DMS79 (cell line): Measurements from ENCODE around the gene RPL4.
"Not testable (repeated sequence)": the region's sequence is repeated elsewhere in the genome, so short reads cannot be mapped to it uniquely, and the experiment has no call there.

Experiments
- DNase-seq: peaks from one replicate; lab custom pipeline; 2025; lab: John Stamatoyannopoulos, UW

Gene RPL4

DNA sequence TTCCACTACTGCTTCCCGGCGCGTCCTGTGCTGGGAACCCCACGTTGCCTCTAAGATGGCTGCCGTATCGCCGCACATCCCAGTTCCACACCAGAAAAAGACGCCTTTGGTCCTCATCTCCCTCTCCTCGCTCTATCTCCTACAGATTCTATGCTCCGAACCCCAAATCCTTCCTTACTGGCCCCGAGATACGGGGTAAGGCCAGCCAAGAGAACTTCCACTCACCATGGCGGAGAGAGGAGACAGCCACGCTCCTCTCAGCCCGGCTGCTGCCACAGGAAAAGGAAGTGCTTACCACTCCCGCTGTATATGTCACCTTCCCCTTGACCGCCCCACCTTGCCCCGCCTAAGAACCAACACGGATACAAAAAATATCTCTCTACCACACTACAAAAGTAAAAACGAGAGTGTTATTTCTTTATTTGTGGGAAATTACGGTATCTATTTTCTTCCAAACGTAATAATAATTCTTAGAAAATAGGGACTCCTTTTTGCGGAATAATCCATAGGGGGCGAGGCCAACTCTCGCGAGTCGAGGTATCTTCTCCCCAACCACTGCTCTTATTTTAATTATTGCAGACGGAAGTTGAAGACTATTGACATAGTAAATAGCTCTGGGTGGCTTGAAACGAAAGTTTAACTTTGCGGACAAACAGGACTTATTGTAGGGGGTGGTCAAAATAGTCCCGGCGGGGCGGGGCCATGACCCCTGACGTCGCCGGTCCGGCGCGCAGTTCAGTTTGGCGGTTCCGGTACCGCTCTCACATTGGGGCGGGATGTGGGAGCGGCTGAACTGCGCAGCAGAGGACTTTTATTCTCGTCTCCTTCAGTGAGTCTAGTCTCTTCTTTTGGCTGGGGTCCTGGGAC, at the start of gene RPL4, which contains the start of gene ZWILCH:
TSS of gene RPL4 (minus strand) at position 293 of the 867 bp plus-strand sequence. CDS start at position 228, 65 bp downstream.
TSS of gene ZWILCH (plus strand) at position 764 of the 867 bp plus-strand sequence. CDS start at position 777, 13 bp downstream.
- DNase-seq, result peak; percentile 16

DNA sequence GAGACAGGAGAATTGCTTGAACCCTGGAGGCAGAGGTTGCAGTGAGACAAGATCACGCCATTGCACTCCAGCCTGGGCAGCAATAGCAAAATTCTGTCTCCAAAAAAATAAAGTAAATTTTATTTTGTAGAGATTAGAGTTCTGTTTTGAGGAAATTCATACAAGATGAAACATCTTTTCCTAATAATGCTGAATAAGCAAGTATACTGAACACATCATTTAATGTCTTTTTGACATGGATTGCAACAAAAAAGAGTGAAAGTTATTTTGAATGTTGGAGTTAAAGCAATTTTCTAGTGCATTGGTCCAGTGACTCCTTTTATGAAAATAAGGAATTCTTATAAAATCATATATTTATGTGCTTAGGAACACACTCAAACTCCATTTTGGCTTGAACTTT, 40.6 kb upstream of the RPL4 start:
- DNase-seq, result no peak

DNA sequence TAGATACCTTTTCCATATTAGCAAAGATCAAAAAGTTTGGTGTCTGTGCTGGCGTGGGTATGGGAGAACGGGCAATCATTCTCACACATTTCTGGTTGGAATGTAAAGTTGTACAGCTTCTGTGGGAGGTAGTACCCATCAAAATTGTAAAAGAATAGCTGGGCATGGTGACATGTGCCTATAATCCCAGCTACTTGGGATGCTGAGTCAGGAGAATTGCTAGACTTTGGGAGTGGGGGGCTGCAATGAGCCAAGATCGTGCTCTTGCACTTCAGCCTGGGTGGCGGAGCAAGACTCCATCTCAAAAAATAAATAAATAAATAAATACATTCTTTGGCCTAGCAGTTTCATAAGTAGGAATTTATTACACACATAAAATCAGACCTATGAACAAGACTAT, 38.2 kb upstream of the RPL4 start:
- no peak for DNase-seq

DNA sequence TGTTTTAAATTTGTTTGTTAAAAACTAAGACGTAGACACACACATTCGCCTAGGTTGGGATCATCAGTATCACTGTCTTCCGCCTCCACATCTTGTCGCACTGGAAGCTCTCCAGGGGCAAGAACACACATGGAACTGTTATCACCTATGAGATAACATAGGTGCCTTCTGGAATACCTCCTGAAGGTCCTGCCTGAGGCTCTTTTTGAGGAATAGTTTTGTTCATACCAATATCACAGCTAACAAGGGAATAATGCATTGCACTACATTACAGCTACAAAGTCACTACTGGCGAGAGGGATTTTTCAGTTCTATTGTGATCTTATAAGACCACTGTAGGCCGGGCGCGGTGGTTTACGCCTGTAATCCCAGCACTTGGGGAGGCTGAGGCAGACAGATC, 30.4 kb upstream of the RPL4 start:
- no peak for DNase-seq

DNA sequence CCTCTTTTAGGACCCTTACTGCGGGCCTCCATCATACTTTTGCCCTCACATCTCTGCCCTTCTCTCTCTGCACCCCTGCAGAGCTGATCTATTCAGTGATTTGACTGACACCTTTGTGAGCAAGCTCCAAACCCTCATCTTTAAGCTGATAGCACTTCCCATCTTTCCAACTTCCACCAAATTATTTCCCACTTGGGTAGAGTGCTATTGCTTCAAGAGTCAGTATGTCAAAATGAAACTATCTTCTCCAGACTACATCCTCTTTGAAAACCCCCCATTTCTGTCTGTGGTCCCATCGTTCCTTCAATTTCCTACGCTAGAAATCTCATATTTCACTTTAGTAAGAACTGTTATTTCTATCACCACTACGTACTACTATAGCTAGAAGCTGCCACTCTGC, 20.2 kb upstream of the RPL4 start:
- DNase-seq, result no peak

DNA sequence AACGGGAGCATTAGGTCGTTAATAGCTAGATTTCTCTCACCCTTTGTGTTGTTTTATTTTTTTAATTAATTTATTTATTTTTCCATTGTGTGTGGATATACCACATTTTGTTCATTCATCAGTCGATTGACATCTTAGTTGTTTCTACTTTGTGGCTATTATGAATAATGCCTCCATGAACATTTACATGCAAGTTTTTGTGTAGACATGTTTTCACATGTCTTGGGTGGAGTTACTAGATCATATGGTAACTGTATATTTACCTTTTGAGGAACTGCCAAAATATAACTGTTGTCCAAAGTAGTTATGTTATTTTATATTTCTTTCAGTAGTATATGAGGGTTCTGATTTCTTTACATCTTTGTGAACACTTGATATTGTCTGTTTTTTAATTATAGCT, 19.3 kb upstream of the RPL4 start:
- DNase-seq, result no peak

DNA sequence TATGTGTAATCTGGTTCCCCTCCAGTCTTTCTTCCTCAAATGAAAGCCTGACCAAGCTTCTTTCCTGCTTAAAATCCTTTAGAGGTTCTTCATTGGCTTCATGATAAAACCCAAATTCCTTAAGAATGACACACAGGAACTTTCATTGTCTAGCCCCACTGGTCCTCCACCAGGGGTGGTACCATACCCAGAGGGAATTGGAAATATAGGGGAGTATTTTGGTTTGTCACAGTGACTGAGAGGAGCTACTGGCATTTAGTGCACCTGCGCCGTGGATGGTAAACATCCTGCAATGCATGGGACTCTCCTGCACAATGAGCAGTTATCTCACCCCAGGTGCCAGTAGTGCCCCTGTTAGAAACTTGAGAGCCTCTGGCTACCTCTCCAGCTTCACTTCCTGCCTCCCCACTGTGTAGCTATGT, 11.3 kb upstream of the RPL4 start:
- no peak for DNase-seq

DNA sequence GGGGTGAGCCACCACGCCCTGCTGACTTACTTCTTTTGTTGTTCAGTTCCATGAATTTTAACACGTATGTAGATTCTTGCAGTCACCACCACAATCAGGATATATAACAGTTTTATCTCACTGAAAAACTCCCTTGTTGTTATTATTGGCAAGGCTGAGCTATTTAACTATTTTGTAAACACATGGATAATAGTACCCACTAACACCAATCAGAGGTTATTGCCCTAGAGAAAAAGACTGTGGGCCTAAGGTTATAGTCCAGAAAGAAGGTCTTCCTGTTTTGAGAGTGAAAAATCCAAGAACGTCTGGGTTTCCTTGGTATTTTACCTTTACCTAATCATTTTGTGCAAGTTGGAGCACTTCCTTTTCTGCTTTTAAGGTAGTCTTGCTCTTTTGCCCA, 9.9 kb upstream of the RPL4 start:
- DNase-seq, result no peak

DNA sequence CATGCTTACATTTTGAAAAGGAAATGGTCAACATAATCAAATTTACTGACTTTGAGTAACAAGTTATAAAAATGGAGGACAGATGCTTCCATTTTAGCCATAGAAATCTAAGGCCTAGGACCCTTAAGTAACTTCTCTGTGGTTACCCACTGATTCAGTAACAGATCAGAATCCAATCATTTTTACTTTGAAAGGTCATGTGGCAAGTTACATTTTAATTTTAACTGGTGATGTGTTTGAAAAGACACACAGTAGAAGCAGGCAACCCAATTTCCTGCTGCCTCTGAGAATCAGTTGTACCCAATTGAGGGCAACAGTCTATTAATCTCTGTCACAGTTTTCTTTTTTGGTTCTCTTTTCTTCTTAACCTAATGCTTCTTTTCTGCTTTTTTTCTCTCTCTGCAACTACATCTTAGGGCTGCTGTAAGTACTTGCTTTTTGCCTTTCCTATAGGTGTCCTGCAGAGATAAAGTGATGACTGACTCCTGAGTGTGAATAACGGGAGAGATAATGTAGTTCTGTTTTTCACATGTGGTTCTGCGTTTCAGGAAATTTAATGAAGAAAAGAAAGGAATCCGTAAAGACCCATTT, 3.7 kb upstream of the RPL4 start:
- no peak for DNase-seq

DNA sequence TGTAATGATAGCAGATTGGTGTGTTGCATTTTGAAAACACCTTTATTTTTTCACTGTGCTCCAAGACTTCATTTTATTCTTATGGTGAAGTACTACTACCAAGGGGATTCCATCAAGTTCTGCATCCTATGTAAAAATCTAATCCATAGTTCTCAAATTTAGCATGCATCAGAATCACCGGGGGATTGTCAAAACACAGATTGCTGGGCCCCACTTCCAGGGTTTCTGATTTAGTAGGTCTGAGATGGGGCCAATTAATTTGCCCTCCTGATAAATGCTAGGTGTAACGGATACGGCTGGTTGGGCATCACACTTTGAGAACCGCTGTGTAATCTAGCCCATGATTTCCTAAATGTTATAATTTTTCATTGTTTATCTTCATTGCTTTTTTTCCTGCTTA, 1.2 kb upstream of the RPL4 start:
- DNase-seq, result no peak

DNA sequence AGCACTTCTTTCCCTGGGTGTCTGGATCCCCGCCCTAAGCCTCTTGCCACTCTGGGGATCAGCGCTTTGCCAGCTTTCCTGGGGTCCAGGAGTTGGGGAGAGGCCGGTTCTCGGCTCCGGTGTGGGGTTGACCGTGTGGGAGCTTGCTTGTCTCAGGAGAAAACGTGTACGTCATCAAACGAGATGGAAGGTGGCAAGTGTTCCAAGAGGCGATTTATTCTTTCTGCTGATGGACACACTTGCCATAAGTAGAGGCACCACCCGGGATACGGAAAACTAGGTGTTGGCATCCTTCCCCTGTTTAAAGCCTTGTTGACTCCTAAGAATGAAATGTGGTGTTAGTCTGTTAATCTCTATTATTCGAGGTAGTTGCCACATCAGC, 766 bp upstream of the RPL4 start:
- peak; percentile 5 for DNase-seq

DNA sequence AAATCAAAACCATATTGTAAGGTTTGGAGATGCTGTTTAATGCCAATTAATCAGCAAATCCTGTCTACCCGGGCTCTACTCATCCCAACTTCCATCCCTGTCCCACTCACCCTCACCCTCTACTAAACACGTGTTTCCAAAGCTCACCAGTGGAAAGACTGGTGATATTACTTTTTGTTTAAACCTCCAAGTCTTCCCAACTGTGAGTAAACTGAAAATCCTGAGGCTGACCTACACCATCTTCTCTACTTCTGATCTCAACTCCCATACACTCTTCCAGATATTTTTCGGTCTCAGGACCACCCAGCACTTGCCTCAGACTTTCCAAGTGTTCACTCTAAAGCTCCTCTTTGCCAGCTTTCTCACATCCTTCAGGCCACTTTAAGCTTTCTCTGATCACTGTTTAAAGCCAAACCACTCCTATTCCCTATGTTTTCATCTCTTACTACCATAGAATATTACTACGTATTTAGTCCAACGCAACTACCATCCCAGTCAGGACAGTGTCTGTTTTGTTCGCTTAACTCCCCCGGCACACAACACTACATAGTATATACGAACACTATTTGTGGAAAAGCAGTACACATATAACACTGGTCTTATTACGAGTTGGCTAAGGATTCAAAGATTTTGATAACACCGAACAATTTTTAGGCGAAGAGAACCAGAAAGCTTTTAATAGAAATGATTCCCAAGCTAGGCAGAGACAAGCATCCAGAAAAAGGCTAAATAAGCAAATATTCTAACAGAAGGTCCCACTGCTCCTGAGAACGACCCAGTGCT, 684 bp downstream of the RPL4 start:
- DNase-seq, result no peak

DNA sequence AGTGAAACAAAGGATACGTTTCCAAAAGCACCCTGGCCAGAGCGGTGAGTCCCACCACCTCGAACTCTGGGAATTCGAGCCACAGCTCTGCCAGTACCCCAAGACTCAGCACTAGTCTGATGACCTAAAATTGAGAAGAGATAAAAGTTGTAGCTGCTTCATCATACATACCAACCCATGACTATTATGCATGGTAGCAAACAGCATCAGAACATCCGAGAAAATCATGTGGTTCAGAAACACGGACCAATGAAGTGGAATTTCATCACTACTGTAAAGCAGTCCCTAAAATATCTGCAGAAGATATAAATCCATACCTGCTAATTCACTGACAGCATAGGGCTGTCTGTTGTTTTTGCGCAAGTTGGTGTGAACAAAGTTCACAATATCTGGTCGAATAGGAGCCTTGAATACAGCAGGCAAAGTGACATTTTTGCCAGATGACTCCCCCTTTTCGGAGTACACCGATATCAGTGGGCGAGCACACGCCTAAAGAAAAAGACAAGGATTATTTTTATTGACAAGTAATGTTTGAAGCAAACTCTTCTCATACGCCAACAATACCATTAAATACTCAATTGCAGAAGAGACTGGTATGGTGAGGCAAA, 1.5 kb downstream of the RPL4 start:
- not testable (repeated sequence) for DNase-seq

DNA sequence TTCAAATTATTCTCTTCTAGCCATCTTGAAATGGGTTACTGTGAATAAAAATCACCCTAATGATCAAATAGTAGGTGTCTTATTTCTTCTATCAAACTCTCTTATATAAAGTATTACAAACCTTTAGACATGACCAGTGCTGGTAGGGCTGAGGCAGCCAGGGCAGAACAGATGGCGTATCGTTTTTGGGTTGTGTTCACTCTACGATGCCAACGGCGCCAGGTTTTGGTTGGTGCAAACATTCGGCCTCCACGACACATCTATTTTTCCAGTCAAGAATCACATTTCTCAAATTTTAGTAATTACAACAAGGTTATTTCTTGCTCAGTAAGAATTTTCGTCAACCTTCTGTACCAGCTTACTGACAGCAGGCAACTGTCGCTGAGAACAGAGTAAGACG, 2.2 kb downstream of the RPL4 start:
- no peak for DNase-seq

DNA sequence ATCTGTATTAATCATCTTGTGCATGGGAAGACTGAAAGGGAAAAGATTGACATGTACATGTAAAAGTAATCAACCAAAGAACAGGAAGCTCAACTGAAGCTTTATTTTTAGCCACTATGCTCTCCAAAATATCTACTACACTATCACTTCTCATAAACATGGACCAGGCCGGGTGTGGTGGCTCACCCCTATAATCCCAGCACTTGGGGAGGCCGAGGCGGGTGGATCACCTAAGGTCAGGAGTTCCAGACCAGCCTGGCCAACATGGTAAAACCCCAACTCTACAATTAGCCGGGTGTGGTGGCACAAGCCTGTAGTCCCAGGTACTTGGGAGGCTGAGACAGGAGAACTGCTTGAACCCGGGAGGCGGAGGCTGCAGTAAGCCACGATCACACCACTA, 4.3 kb downstream of the RPL4 start:
- not testable (repeated sequence) for DNase-seq

DNA sequence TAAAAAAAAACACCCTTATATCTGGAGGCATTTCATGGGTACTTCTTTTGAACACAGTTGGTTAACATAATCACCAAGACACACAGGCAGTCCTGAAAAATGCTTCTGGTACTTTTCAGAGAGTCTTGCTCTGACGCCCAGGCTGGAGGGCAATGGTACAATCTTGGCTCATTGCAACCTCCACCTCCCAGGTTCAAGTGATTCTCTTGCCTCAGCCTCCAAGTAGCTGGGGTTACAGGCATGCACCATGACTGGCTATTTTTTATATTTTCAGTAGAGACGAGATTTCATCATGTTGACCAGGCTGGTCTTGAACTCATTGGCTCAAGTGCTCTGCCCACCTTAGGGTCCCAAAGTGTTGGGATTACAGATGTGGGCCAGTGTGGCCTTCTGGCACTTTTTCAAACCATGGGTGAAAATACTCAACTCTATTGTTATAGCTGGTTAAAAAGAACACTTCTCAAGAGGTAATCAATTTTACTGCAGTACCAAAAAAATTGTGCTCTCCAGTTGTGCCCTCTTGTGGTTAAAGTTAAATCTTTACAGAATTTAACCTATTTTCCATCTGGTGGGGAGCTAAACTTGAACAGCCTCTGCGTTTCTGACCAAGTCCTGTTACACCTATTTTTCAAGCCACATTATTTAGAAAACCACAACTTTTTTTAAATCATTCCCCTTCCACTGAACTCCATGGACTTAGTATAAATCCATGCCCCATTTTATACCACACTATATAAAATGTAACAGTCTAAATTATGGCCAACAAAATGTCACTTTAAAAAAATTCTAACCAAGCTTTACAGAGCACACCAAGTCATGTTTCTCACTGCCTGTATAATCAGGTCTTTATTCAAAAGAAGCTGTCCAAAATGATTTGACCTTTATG, 5.9 kb downstream of the RPL4 start:
- DNase-seq, result no peak

DNA sequence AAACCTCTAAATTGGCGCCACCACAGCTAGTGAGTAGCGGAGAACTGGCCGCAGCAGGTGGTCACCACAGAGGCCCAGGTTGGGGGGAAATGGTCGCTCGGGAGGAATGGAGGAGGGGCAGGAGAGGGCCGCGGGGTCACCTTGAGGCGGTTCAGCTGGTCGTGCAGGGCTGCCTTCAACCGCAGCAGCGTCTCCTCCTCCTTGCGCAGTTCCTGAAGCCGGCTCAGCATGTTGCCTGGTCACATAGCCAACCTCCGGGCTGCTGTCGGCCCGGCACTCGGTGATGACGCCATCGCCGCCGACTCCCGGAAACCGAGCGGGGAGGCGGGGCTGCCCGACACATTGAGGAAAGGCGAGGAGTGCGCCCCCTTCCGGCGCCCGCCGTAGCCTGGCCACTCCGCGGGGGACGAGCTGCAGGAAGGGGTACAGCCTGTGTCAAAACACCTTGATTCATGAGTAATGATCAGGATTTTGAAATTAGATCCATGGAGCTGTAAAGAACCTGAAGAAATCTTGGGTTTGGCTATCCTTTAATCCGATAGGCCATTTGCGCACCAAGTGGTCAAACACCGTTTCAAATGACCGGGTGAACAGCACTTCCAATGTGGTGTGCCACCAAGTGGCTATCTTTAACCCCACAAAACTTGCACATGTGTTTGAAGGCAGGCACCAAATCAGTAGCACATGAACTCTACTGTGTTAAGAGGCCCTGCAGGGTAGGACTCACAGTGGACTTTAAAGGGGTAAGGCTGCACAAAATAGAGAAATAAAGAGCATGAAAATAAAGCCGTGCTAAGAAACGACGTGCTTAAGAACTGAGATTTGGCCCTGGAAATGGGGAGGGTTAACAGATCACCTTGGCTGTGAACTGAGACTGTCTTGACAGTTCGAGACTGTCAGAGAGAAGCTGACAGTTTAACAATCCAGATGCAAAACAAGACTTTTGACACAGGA, 6.9 kb downstream of the RPL4 start, which contains the start of gene SNAPC5:
TSS of gene SNAPC5 (minus strand) at position 261 of the 954 bp plus-strand sequence. CDS start at position 230, 31 bp downstream.
- DNase-seq, result peak; percentile 62

DNA sequence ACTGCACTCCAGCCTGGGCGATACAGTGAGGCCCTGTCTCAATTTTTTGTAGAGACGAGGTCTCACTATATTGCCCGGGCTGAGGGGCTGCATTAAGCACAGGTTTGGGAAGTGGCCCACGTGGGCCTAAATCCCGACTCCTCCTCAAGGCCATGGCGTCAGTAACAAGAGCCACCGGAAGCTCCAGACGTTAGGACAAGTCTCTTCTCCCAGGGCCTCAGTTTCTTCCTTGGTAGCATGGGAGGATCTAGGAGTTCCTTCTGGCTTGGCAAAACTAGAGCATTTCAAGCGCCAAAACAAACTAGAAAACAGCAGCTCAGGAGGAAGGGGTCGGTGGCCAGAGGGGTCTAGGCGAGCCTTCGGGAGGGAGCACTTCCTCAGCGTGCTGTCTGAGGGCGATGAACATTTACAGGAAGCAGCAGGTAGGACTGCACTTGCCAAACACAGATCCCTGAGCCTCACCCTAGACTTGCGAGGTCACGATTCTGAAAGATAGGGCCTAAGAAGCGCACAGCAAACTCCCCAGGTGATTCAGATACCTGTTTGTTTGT, 7.6 kb downstream of the RPL4 start:
- DNase-seq, result no peak

DNA sequence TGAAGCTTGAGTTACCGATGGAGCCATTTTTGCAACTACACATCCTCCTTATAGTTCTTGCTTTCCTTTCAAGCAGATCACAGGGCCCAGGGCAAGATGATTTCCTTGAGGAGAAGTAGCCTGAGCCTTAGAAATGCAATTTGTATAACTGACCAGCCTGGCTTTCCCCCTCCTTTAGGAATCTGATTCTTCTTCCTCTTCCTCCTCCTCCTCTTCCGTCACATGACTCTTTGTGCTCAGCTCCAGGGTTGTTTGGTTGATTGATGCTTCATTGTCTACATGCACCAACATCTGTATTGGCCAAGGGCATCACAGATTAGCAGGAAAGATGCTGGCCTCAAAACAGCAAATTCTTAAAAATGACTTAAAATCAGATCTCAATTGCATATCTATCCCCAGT, 10.4 kb downstream of the RPL4 start:
- DNase-seq, result no peak

DNA sequence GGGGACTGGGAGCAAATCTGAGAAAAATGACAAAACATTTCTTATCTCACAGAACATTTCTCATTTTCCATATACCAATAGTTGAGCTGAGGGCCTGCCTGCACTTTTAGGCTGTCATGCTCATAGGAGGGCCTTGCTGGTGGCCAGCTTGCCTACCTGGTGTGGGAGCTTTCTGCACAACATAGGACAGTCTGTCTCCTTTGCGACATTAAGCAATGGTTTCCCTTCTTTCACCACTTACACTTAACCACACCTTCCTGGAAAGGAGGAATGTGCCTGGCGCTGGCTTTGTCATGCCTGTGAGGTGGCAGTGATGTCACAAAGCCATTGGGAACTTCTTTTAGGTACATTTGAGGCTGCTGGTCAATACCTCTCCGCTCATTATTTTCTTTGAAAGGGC, 12.8 kb downstream of the RPL4 start:
- DNase-seq, result no peak
